Activated naive CD8-positive, alpha-beta T cell treated with anti-CD3 and anti-CD28 coated beads, Interleukin-2, amount 10 ng/mL, durations not matched to agents 7 days and 5 days (primary cell): ENCODE data around the gene ANAPC2. TPM values are rescaled to one million over a fixed set of nuclear protein-coding genes. Genes with fewer than 3 reads are reported as not detected.

ENCODE experiments used
- ATAC-seq: fragments of 150-1000 bp; cut with Tn5 transposase; one replicate; pipeline ENCODE4 v1.10.0; 2021; ENCODE audit warnings: low read depth, moderate library complexity
- POLR2A ChIA-PET: fragments of 350-600 bp; sonication (Branson Sonifier 250); formaldehyde crosslinking; loops from one replicate; lab custom pipeline; 2021; ENCODE audit warnings: antibody characterized with exemption; lab: Charles Lee
- DNase-seq: peaks from one replicate; pipeline ENCODE4 v3.0.0; 2021
- H3K27ac Mint-ChIP-seq: one replicate; pipeline ENCODE4 v1.8.0; 2022; ENCODE audit warnings: mild to moderate bottlenecking, mixed read lengths
- H3K27me3 Mint-ChIP-seq: one replicate; pipeline ENCODE4 v1.8.0; 2022; ENCODE audit warnings: mild to moderate bottlenecking, moderate library complexity, mixed read lengths
- H3K36me3 Mint-ChIP-seq: one replicate; pipeline ENCODE4 v1.8.0; 2021; ENCODE audit warnings: mild to moderate bottlenecking, mixed read lengths
- H3K4me1 Mint-ChIP-seq: one replicate; pipeline ENCODE4 v1.8.0; 2021; ENCODE audit warnings: mixed read lengths
- H3K4me3 Mint-ChIP-seq: one replicate; pipeline ENCODE4 v1.8.0; 2022; ENCODE audit warnings: mild to moderate bottlenecking, moderate library complexity, mixed read lengths
- H3K9me3 Mint-ChIP-seq: one replicate; pipeline ENCODE4 v1.8.0; 2021; ENCODE audit warnings: mixed read lengths
- total RNA-seq, 2 experiments: library from RNA; stranded (reverse); gene quantifications; one replicate each; pipeline ENCODE4 v1.2.3, GENCODE V29; 2021

The ANAPC2 gene
- total RNA-seq, 2 experiments from 2014 or later = 84.2 to 87.8 TPM

GRCh38 chr9:137171149-137171900 lies 17.0 kb downstream of the ANAPC2 start:
- Mint-ChIP-seq H3K4me3 (no peak overlapping the region), H3K4me1 (peaks cover 3% of the 10 kb centered on the region), H3K27me3 (peaks cover 28% of the 10 kb centered on the region), H3K36me3 (no peaks in the 10 kb centered on the region), H3K9me3 (no peaks in the 10 kb centered on the region), H3K27ac (no peak overlapping the region)
- ATAC-seq (no peak), DNase-seq (no peak)
- POLR2A ChIA-PET = interaction anchor here (0.8 to 1.3 kb wide), 2 partner anchors 75 to 101 kb away, joined by 3 to 4 read pairs; partner anchors contain the start of gene SAPCD2

GRCh38 chr9:137170486-137171148 lies 17.7 kb downstream of the ANAPC2 start:
- no peak overlapping the region for H3K27ac Mint-ChIP-seq
- ATAC-seq (no peak), DNase-seq (no peak)
- H3K4me1 Mint-ChIP-seq = peaks cover 3% of the 10 kb centered on the region
- no peak overlapping the region for H3K4me3 Mint-ChIP-seq
- POLR2A ChIA-PET = interaction anchor here (0.8 kb wide), 1 partner anchor 74 kb away, joined by 3 read pairs; no protein-coding TSS in a partner anchor
- H3K9me3 Mint-ChIP-seq = no peaks in the 10 kb centered on the region
- peaks cover 27% of the 10 kb centered on the region for H3K27me3 Mint-ChIP-seq
- H3K36me3 Mint-ChIP-seq = no peaks in the 10 kb centered on the region

- DNase-seq (no peak), ATAC-seq (no peak)
- Mint-ChIP-seq H3K36me3 (no peaks in the 10 kb centered on the region), H3K27ac (no peak within 1 kb of the TSS), H3K27me3 (peaks cover 29% of the 10 kb centered on the region), H3K9me3 (no peaks in the 10 kb centered on the region), H3K4me1 (peaks cover 3% of the 10 kb centered on the region), H3K4me3 (peak within 1 kb of the TSS; percentile 43)
- POLR2A ChIA-PET = interaction anchor here (0.6 to 1.4 kb wide), 2 partner anchors 20 to 47 kb away, joined by 4 to 5 read pairs; no protein-coding TSS in a partner anchor
Observed at GRCh38 chr9:137169896-137170358, 18.4 kb downstream of the ANAPC2 start, which contains the start of gene LRRC26. TSS of gene LRRC26 (minus strand) at chr9:137170051. CDS start at chr9:137169943, 108 bp downstream.

- Mint-ChIP-seq H3K27me3 (peaks cover 29% of the 10 kb centered on the region), H3K36me3 (no peaks in the 10 kb centered on the region), H3K4me1 (peaks cover 3% of the 10 kb centered on the region), H3K4me3 (peak overlapping the region; percentile 43), H3K9me3 (no peaks in the 10 kb centered on the region), H3K27ac (no peak overlapping the region)
- POLR2A ChIA-PET = interaction anchor here (0.5 to 1.4 kb wide), 4 partner anchors 19 to 46 kb away, joined by 3 to 5 read pairs (median 4); no protein-coding TSS in a partner anchor
- peak; percentile 18 for ATAC-seq
- peak; percentile 54 for DNase-seq
Observed at GRCh38 chr9:137168904-137169856, 19.2 kb downstream of the ANAPC2 start.

GRCh38 chr9:137168573-137168903 lies 19.8 kb downstream of the ANAPC2 start:
- peaks cover 3% of the 10 kb centered on the region for H3K4me1 Mint-ChIP-seq
- DNase-seq (no peak), ATAC-seq (peak; percentile 31)
- H3K9me3 Mint-ChIP-seq = no peaks in the 10 kb centered on the region
- no peaks in the 10 kb centered on the region for H3K36me3 Mint-ChIP-seq
- POLR2A ChIA-PET = interaction anchor here (1.0 to 1.4 kb wide), 2 partner anchors 19 to 20 kb away, joined by 3 to 4 read pairs; no protein-coding TSS in a partner anchor
- no peak overlapping the region for H3K4me3 Mint-ChIP-seq
- no peak overlapping the region for H3K27ac Mint-ChIP-seq
- H3K27me3 Mint-ChIP-seq = peaks cover 30% of the 10 kb centered on the region

GRCh38 chr9:137167747-137168572 lies 20.4 kb downstream of the ANAPC2 start:
- Mint-ChIP-seq H3K4me1 (peaks cover 3% of the 10 kb centered on the region), H3K36me3 (no peaks in the 10 kb centered on the region), H3K4me3 (no peak overlapping the region), H3K27ac (no peak overlapping the region), H3K9me3 (no peaks in the 10 kb centered on the region), H3K27me3 (peaks cover 30% of the 10 kb centered on the region)
- no peak for DNase-seq
- POLR2A ChIA-PET = interaction anchor here (1.0 to 1.4 kb wide), 3 partner anchors 18 to 38 kb away, joined by 3 to 4 read pairs (median 3); no protein-coding TSS in a partner anchor
- no peak for ATAC-seq

- POLR2A ChIA-PET = interaction anchor here (1.1 kb wide), 1 partner anchor 37 kb away, joined by 3 read pairs; no protein-coding TSS in a partner anchor
- Mint-ChIP-seq H3K27ac (no peak overlapping the region), H3K4me3 (no peak overlapping the region), H3K36me3 (no peaks in the 10 kb centered on the region), H3K27me3 (peaks cover 26% of the 10 kb centered on the region), H3K9me3 (no peaks in the 10 kb centered on the region), H3K4me1 (peaks cover 3% of the 10 kb centered on the region)
- DNase-seq = no peak
- no peak for ATAC-seq
Observed at GRCh38 chr9:137167277-137167746, 21.0 kb downstream of the ANAPC2 start.

DNA sequence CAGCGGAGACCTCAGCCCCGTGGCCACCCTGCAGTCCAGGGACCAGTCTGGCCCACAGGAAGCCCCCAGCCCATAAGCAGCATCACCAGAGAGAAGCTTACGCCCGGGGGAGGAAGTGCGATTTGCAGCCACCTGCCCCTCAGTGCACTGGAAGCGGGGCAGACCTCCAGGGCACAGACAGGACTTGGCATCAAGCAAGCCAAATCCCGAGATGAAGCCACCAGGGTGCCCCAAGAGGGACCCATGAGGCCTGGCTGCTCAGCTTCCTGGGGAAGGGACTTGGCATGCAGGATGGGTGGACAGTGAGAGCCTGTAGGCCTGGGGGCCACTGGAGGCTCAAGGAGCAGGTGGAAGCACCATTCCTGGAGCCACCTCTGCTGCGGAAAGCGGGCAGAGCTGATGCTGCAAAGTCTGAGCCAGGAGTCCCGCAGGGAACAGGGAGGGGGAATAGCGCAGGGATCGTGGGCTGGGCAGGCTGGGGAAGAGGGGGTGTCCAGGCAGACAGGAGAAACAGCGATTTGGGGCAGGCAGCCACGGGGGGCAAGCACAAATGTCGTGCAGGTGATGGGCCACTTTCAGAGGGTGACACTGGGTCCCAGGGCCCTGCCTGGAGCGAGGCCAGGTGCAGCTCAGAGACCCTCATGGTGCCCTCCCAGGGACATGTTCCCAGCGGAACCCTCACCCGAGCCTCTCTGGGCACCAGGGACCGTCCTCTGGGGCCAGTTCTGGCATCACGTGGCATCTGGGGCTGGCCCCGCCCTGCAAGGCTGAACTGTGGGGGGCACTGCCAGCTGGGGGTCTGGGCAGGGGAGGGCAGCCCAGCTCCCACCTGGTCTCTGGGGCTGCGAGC lies 21.8 kb downstream of the ANAPC2 start:
- peaks cover 3% of the 10 kb centered on the region for H3K4me1 Mint-ChIP-seq
- ATAC-seq (no peak), DNase-seq (no peak)
- no peak overlapping the region for H3K27ac Mint-ChIP-seq
- H3K4me3 Mint-ChIP-seq = no peak overlapping the region
- peaks cover 26% of the 10 kb centered on the region for H3K27me3 Mint-ChIP-seq
- POLR2A ChIA-PET = interaction anchor here (1.1 to 1.4 kb wide), 2 partner anchors 21 to 37 kb away, joined by 3 read pairs; partner anchors contain the start of genes ANAPC2 and SSNA1
- H3K9me3 Mint-ChIP-seq = no peaks in the 10 kb centered on the region
- H3K36me3 Mint-ChIP-seq = no peaks in the 10 kb centered on the region

DNA sequence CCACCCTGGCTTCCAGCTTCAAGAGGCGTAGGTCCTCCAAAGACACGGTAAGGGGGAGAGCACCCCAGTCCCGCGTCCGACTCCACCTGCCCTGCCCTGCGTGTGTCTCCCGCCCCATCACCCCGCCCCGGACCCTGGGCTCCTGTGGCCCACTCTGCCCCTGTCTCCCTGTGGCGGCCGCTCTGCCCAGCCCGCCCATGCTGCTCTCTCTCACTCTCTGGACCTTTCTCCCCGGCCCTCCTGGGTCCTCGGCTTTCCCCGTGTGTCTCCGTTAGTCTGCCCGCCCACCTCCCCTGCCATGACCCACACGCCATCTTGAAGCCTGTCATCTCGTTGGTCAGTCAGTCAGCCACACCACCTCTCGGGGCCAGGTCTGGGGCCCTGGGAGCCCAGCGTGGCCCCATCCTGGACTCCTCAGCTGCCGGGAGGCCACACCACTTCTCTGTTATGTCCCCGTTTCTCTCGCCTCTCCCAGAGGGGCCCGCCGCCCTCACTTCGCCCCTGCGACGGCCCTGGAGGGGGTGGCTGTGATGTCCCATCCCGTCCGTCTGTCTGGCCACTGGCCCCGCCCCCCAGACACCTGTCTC lies 23.0 kb downstream of the ANAPC2 start:
- Mint-ChIP-seq H3K27me3 (peaks cover 21% of the 10 kb centered on the region), H3K4me1 (peaks cover 3% of the 10 kb centered on the region), H3K9me3 (no peaks in the 10 kb centered on the region), H3K27ac (no peak overlapping the region), H3K4me3 (no peak overlapping the region), H3K36me3 (no peaks in the 10 kb centered on the region)
- ATAC-seq = no peak
- DNase-seq = no peak
- POLR2A ChIA-PET = interaction anchor here (1.4 kb wide), 1 partner anchor 23 kb away, joined by 3 read pairs; the partner anchor contains the start of genes ANAPC2 and SSNA1

DNA sequence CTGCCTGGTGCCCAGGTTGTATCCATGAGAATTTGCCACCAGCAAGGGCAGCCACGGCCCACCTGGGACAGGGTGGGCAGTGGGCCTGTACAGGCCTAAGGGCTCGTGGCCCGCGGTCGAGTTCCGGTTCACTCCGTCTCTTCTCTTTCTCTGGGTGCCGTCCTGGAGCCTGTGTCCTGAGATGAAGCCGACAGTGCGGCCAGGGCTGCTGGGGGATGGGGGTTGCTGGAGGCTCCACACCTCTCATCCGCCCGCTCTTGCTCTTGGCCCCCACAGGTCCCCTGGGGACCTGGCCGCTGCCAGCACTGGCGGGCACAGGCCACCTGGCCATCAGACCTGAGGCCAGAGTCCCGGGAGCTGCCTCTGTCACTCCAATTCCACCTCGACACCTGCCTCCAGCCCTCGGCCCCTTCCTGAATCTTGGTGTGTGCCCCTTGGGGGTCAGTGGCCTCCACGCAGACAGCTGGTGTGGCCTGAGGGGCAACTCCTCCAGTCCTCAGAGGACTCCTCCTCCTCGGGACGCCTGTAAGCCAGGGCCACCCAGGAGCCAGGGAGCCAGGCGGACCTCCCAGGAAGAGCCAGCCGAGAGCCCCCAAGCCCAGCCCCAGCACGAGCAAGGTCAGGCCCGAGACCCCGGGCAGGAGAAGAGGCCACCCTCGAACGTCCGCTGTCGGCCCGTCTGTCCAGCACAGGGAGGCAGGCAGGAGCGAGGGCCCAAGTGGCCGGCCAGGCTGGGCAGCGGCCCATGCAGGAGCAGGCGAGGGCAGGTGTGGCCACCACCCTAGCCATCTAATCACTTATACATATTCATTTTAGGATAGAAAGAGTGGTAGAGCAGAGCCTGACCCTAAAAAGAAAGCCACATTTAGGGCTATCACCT lies 23.8 kb downstream of the ANAPC2 start:
- Mint-ChIP-seq H3K4me3 (no peak overlapping the region), H3K4me1 (peaks cover 3% of the 10 kb centered on the region), H3K27ac (no peak overlapping the region), H3K27me3 (peaks cover 21% of the 10 kb centered on the region), H3K9me3 (no peaks in the 10 kb centered on the region), H3K36me3 (no peaks in the 10 kb centered on the region)
- POLR2A ChIA-PET = interaction anchor here (1.4 kb wide), 1 partner anchor 23 kb away, joined by 3 read pairs; the partner anchor contains the start of genes ANAPC2 and SSNA1
- ATAC-seq (no peak), DNase-seq (no peak)
